Measurements from ENCODE around the gene SAXO1. TPM values are rescaled to one million over a fixed set of nuclear protein-coding genes. Genes with fewer than 3 reads are reported as not detected.

The SAXO1 gene, protein sequence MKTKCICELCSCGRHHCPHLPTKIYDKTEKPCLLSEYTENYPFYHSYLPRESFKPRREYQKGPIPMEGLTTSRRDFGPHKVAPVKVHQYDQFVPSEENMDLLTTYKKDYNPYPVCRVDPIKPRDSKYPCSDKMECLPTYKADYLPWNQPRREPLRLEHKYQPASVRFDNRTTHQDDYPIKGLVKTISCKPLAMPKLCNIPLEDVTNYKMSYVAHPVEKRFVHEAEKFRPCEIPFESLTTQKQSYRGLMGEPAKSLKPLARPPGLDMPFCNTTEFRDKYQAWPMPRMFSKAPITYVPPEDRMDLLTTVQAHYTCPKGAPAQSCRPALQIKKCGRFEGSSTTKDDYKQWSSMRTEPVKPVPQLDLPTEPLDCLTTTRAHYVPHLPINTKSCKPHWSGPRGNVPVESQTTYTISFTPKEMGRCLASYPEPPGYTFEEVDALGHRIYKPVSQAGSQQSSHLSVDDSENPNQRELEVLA
- 0.08 and 0.18 TPM in 2 replicates for total RNA-seq (ENCODE audit: low replicate concordance)

DNA sequence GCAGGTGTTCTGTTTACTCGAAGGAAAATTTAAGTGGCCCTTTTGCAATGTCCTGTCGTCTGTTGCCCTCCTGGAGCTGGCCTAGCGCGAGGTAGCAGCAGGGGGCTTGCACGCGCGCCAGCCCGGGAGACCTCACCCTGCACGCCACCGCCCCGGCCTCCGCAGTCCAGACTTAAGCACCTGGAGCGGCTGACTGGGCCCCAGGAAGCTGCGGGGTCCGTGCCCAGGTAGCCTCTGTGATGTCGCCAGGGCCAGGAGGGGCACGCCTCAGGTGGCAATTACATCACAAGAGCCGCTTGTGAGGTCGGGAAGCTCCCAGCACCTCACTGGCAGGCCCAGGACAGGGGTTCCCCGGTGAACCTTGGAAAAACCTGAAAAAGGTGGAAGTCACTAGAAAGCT is at the start of gene SAXO1:
SAXO1 (minus strand) TSS at position 195 of the 400 bp plus-strand sequence. CDS start 301 bp downstream, outside the sequence.
- DNase-seq (ENCODE audit: low read depth), result no peak
- no peak within 1 kb of the TSS for H3K4me3 ChIP-seq (ENCODE audit: low read depth, low read length)
- TF ChIP-seq, protein P1, sequence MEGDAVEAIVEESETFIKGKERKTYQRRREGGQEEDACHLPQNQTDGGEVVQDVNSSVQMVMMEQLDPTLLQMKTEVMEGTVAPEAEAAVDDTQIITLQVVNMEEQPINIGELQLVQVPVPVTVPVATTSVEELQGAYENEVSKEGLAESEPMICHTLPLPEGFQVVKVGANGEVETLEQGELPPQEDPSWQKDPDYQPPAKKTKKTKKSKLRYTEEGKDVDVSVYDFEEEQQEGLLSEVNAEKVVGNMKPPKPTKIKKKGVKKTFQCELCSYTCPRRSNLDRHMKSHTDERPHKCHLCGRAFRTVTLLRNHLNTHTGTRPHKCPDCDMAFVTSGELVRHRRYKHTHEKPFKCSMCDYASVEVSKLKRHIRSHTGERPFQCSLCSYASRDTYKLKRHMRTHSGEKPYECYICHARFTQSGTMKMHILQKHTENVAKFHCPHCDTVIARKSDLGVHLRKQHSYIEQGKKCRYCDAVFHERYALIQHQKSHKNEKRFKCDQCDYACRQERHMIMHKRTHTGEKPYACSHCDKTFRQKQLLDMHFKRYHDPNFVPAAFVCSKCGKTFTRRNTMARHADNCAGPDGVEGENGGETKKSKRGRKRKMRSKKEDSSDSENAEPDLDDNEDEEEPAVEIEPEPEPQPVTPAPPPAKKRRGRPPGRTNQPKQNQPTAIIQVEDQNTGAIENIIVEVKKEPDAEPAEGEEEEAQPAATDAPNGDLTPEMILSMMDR (IDR thresholded peaks at IDR 0.05; ENCODE audit: insufficient read depth, low read length), result no peak

DNA sequence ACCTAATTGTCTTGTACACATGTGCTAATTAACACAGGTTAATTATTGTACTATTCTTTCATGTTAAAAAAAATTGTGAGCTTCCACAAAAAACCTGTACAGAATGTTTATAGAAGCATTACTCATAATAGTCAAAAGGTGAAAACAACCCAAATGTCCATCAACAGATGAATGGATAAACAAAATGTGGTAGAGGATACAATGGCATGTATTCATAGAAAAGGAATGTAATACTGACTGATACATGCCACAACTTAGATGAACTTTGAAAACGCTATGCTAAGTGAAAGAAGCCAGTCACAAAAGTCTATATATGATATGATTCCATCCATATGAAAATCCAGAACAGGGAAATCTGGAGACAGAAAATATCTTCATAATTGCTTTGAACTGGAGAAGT is 41.8 kb upstream of the SAXO1 start:
- no peak overlapping the region for H3K4me3 ChIP-seq (ENCODE audit: low read depth, low read length)
- TF ChIP-seq, protein P1 (IDR thresholded peaks at IDR 0.05; ENCODE audit: insufficient read depth, low read length), result no peak
- no peak for DNase-seq (ENCODE audit: low read depth)

DNA sequence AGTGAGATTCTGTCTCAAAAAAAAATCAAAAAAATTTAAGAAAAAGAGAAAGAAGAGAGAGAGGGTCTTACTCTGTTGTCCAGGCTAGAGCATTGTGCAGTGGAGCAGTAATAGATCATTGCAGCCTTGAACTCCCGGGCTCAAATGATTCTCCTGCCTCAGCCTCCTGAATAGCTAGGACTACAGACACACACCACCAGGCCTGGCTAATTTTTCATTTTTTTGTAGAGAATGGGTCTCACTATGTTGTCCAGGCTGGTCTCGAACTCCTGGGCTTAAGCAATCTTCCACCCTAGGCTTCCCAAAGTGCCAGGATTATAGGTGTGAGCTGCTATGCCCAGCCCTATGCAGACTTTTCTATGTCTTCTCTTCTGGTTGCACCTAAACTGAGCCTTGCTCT is 41.2 kb upstream of the SAXO1 start:
- TF ChIP-seq, protein P1 (IDR thresholded peaks at IDR 0.05; ENCODE audit: insufficient read depth, low read length), result no peak
- H3K4me3 ChIP-seq (ENCODE audit: low read depth, low read length), result no peak overlapping the region
- no peak for DNase-seq (ENCODE audit: low read depth)

DNA sequence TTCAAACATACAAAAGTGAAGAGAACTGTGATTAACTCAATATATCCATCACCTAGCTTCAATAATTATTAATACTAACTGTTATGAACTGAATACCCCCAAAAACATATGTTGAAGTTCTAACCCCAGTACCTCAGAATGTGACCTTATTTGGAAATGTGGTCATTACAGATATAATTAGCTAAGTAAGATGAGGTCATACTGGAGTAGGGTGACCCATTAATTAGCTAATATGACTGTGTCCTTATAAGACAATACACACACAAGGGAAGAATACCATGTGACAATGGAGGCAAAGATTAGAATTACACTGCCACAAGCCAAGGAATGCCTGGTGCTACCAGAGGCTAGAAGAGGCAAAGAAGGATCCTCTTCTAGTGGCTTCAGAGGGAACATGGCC is 24.0 kb upstream of the SAXO1 start:
- TF ChIP-seq, protein P1 (IDR thresholded peaks at IDR 0.05; ENCODE audit: insufficient read depth, low read length), result no peak
- DNase-seq (ENCODE audit: low read depth), result no peak

DNA sequence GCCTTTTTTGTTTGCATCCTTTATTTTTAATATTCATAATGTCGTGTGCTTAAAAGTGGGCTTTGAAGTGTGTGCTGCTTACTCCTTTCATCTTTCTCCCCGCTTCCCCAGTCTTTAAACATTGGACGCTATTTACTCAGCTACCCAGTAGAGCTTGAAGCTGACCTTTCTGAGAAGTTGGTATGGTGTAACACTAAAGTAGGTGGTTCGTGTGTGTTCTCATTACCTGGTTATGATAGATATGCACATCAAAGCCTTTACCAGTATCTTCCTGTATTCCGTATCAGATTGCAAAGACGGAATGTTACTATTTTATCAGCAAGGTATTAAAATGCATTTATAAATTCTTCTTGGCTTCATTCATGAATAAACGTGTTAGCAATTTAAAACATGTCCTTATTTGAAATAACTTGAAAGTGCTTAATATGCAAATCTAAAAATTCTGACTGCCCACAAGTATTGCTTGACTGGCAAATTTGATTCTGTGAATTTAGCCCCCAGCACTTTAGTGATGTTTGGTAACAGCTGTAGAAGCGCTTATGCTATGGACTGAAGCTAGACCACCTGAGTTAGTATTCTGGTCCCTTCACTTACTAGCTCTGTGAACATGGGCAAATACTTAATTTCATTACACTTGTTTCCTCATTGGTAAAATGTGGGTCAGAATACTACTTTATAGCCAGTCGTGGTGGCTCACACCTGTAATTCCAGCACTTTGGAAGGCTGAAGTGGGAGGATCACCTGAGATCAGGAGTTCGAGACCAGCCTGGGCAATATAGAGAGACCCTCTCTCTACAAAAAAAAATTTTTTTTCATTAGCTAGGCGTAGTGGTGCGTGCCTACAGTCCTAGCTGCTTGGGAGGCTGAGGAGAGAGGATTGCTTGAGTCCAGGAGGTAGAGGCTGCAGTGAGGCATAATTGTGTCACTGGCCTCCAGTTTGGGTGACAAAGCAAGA is 17.9 kb upstream of the SAXO1 start:
- peak overlapping the region; percentile 95 for H3K4me3 ChIP-seq (ENCODE audit: low read depth, low read length)
- TF ChIP-seq, protein P1 (IDR thresholded peaks at IDR 0.05; ENCODE audit: insufficient read depth, low read length), result no peak
- no peak for DNase-seq (ENCODE audit: low read depth)

More for the DNA sequence above, 24.0 kb upstream of the SAXO1 start:
- no peak overlapping the region for H3K4me3 ChIP-seq (ENCODE audit: low read depth, low read length)

DNA sequence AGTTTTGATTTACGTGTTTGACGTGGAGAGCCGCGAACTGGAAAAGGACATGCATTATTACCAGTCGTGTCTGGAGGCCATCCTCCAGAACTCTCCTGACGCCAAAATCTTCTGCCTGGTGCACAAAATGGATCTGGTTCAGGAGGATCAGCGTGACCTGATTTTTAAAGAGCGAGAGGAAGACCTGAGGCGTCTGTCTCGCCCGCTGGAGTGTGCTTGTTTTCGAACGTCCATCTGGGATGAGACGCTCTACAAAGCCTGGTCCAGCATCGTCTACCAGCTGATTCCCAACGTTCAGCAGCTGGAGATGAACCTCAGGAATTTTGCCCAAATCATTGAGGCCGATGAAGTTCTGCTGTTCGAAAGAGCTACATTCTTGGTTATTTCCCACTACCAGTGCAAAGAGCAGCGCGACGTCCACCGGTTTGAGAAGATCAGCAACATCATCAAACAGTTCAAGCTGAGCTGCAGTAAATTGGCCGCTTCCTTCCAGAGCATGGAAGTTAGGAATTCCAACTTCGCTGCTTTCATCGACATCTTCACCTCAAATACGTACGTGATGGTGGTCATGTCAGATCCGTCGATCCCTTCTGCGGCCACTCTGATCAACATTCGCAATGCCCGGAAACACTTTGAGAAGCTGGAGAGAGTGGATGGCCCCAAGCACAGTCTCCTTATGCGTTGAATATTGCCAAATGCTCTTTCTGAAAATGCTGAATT is 17.1 kb upstream of the SAXO1 start:
- peak overlapping the region; percentile 95 for H3K4me3 ChIP-seq (ENCODE audit: low read depth, low read length)
- TF ChIP-seq, protein P1 (IDR thresholded peaks at IDR 0.05; ENCODE audit: insufficient read depth, low read length), result no peak
- peak; percentile 44 for DNase-seq (ENCODE audit: low read depth)
